HG03565 (cell line): ENCODE measurements around the gene WDFY1.
A peak's percentile ranks its signal among the peaks of the same experiment; 100 is the strongest.

Source experiments
- ATAC-seq: cut with Tn5 transposase; IDR thresholded peaks from one replicate; pipeline ENCODE4 v1.9.1; 2021; ENCODE audit warnings: mild to moderate bottlenecking, moderate library complexity; ENCODE audit not compliant: unreplicated experiment

WDFY1 gene, protein sequence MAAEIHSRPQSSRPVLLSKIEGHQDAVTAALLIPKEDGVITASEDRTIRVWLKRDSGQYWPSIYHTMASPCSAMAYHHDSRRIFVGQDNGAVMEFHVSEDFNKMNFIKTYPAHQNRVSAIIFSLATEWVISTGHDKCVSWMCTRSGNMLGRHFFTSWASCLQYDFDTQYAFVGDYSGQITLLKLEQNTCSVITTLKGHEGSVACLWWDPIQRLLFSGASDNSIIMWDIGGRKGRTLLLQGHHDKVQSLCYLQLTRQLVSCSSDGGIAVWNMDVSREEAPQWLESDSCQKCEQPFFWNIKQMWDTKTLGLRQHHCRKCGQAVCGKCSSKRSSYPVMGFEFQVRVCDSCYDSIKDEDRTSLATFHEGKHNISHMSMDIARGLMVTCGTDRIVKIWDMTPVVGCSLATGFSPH

DNA sequence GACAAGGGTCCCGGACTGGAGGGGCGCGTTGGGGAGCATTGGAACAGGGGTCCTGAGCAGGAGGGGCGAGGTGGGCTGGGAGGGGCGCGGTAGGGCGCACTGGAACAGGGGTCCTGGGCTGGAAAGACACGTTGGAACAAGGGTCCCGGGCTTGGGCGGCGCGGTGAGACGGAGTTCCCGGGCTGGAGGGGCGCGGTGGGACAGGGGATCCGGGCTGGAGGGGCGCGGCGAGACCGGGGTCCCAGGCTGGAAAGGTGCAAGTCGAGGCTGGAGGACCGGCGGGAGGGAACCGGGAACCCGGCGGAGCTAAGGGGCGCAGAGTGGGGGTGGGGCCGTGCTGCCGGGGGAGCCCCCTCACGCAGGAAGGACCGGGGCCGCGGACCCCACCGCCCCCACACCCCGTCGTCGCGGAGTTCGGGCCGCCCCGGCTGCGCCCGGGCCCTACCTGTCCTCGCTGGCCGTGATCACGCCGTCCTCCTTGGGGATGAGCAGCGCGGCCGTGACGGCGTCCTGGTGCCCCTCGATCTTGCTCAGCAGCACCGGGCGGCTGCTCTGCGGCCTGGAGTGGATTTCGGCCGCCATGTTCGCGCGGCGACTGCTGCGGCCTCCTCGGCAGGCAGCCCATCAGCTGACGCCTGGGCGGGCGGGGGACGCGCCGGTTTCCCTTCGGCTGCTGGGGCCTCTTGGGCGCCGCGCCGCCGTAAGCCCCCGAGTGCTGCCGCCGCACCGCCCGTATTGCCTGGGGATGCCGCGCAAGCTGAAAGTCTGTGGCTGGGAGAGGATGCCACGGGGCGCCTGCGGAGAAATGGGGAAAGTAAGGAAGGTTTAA is at the start of gene WDFY1:
Gene WDFY1, minus strand, starts transcription at position 633 of the 829 bp plus-strand sequence. Its CDS starts 51 bp downstream, at position 582.
- ATAC-seq = peak; percentile 62

DNA sequence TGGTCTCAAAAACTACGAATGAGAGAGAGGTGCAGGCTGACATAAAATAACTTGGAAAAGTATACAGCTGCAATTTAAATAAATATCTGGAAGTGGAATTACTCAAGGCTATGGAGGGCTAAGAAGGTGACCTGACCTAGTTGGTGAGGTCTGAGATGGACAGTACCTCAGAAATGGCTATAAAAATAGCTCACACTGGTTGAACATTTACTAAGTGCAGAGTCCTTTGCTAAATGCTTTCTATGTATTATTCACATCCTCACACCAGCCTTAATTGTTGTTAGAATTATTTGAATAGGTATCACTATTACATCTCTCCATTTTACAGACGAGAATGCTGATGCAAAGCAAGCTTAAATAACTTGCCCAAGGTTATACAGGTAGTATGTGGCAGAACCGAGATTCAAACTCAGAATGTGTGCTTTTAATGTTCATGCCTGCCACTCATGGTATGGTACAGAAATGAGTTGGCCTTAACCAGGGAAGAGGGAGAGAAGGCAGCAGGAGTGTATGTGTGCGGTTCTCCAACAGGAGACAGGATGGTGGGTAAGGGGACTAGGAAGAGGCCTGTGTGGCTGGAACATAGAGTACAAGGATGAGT is 49.5 kb upstream of the WDFY1 start:
- ATAC-seq = no peak

DNA sequence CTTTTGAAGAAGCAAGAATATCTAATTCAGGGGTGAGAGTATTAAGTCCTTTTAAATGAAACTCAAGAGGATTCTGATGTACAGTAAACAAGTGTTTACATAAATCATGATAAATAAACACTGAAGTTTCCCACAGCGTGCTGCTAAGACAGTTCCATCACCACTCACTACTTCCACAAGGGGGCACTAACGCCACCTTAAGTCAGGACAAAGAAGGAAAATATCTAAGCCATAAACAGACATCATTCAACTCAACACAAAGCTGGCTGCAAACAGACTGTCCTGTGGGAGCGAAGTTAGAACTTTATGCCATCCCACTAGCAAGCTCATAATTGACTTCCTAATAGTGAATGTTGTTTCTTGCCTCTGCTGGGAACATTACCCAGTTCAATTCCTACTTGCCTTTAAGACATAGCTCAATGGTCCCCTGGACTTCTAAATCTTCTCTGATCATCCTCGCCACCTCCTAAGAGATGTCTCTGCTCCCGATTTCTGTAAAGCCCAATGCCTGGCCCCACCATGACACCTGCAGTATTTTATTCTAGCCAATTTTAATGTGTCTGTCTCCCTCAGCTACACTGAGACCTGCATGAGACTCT is 48.6 kb upstream of the WDFY1 start:
- peak; percentile 83 for ATAC-seq

DNA sequence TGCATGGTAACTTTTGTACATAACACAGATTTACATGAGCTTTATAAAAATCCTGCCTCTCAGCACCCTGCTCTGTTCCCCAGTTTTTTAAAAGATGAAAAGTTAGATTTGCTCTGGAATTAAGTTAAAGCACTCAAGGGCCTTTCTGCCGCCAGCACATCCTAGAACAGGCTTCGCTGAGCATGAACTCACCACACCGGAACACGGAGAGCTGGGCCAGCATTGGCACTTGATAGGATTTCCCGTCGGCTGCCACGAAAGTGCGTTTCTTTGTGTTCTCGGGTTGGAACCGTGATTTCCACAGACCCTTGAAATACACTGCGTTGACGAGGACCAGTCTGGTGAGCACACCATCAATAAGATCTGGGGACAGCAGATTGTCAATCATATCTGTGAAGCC is 46.5 kb upstream of the WDFY1 start:
- ATAC-seq = no peak

DNA sequence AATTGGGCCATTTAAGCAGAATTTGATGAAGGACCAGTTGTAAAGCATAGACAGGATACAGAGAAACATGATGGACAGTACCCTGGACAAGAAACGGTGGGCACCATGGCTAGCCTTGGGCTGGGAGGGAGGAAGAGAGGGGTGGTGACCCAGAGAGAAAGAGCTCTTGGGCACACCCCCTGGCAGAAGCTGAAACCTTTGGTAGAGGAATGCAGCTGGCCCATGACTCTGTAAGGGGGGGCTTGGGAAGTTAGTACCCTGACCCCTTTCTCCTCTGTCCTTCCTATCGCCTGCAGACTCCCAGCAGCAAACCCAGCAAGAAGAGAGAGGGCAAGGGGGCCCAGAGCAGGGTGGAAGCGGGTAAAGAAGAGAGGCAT is 44.7 kb upstream of the WDFY1 start:
- no peak for ATAC-seq

DNA sequence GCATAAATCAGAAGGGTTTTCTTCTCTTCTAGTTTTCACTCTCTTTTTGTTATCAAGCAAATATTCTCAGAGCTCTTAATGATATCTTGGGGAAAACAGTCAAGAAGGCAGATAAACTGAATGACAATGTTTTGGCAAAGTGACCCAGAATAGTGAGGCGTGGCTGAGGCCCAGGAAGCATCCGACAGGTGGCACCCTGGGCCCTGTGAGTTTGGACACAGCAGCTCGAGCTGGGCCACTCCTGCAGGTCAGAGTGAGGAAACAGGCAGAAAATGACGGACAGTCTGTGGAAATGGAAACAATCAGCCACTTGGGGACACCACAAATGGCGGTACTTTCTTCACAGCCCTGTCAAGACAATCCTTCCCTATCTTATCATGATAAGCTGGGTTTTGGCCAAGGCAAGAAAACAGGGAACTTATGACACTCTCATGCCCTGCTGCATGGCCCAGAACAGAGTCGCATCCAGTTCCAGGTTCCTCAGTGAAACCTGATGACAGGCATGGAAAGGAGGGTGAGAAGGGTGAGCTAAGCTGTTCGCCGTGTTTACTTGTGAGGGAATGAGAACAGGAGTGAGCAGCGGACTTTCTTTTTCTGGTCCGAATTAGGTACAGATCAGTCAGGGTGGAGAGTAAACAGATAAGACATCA is 44.2 kb upstream of the WDFY1 start:
- ATAC-seq = no peak

DNA sequence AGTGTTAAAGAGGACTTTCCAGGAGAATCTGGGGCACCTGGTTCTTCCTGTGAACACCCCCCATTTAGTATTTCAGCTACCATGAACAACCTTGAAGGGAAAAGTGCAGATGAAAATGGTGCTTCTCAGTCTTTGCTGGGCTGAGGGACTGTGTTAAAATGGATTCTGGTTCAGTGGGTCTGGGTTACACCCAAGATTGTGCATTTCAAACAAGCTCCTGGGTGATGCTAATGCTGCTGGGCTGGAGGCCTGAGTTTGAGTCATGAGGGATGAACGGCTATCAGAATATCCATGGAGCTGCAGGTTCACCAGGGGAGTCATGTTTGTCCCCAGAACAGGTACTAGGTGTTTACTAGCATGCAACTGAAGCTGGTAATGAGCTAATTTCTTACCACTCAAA is 36.1 kb upstream of the WDFY1 start:
- ATAC-seq = no peak

DNA sequence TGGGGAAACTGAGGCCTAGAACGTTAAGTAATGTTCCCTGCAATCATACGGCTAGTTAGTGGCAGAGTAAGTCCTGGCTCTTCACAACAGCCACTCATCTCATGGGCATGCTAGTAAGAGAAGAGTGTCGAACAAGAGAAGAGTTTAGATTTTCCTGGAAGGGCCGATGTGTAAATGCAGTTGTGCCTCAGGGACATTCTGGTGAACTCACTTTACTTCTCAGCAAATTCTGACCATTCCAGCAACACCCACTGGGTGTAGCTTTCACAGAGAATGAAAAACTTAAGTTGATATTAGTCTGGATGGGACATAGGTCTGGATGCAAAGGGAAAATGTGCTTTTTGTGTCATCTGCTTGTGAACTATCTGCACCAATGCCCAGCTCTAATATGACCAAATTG is 35.7 kb upstream of the WDFY1 start:
- no peak for ATAC-seq

DNA sequence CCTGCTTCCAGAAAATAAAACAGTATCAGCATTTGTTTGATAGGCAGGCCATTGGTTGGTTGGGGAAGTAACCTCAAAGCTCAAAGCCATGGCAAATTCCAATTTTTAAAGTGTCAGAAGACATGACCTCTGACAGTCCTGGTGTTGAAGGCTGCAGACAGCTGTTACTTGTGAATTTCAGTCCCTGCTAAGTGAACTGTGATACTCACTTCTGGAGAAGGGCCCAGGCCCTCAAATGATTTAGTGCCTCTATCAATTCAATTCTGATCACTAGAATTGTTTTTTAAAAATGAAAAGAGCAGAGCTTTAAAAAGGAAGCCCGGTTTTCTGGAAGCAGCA is 35.2 kb upstream of the WDFY1 start:
- ATAC-seq = no peak

DNA sequence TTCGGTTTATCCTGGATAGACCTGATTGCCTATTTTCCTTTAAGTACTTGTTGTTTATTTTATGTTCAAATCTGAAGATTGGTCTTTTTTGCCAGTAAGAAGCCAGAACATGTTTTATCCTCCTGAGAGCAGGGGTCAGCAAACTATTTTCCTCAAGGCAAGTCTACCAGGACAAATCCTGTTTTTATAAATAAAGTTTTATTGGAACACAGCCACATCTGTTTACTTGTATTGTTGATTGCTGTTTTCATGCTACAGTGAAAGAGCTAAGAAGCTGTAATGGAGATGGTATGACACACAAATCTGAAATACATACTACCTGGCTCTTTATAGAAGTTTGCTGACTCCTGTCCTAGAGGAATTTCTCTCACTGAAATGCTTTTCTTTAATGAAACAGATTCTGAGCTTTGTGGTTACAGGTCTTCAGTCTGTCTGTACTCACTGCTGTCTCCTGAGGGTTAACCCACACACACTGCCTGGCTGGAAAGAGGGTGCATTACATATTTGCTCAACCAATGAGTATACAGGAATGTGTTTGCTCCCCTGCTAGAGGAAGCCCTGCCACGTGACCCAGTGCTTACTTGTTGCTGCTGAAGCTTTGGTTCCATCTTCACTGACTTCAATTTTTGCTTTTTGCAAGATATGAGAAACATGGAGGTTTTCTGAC is 34.7 kb upstream of the WDFY1 start:
- no peak for ATAC-seq

DNA sequence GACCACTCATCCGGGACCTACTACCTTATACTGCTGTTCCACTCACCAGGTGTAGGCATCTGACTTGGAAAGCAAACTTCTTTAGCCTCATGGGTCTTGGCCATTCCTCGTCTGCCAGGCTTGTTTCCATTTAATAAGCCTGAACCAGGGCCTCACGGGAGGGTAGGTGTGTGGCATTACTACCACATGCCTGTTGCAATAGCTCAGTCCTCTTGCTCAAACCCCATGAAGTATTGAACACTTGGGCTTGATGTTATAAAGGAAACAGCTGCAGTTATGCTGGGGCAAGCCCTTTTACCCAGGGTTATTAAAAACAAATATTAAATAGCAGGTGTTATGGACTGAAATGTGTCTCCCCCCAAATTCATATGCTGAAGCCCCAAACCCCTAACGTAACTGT is 33.3 kb upstream of the WDFY1 start:
- no peak for ATAC-seq

DNA sequence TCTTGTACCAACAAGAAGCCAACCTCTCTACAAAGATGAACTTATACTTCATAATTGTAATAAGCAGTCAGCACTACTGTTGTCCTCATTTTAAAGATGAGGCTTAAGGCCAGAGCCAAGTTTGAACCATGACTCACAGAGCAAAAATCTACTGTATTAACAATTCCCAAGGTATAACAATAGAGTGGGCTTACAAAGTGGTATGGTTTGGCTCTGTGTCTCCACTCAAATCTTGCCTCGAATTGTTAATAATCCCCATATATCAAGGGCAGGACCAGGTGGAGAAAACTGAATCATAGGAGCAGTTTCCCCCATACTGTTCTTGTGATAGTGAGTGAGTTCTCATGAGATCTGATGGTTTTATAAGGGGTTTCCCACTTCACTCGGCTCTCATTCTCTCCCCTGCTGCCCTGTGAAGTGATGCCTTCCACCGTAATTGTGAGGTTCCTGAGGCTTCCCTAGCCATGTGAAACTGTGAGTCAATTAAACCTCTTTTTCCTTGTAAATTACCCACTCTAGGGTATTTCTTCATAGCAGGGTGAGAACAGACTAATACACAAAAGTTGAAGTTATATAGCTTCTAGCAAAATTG is 31.6 kb upstream of the WDFY1 start:
- no peak for ATAC-seq

DNA sequence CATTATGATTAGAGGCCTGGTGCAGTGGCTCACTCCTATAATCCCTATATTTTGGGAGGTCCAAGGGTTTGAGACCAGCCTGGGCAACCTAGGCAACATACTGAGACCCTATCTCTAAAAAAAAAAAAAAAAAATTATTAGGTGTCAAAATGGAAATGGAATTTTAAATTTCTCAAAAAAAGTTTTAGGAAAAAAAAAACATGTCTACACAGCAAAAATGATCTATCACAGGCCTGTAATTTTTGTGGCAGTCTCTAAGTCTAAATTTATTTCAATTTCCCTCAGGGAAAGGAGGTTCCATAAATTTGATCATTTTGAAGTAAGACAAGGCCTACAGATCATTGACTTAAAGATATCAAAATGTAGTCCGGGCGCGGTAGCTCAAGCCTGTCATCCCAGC is 28.5 kb upstream of the WDFY1 start:
- ATAC-seq = no peak

DNA sequence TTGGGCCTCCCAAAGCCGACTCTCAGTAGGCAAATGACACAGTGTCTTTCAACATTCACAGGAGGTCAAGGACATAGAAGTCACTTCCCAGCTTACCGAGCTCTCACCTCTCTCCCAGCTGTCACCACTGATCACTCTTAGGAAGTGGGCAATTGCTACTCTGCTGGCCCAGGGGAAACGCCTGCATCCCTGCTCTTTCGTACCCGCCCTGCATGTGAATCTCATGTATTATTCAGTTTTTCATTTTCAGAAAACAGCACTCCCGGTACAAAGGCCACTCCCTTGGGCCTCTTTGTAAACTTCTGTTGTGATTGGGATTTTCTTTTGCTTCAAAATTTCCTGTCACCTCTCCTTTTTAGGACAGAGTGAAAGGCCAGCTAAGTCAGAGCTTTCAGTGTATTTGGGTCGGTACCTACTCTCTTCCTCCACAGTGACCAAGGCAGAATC is 27.5 kb upstream of the WDFY1 start:
- no peak for ATAC-seq

DNA sequence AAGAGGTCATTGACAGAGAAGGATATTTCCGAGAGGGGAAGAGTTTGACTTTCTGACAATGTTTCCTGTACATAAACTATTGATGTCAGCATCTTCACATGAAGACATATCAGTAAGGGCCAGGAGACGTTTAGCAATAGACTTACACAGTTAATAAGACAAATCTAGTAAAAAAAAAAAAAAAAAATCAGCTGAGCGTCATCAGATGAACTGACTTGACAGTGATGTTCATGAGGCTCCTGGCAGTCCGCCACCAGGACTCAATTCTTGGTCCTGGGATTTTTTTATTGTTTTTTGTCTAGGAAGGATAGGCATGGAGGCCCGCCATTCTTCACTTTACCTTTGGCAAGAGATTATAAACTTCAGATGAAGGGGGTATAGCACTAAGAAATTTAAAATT is 26.6 kb upstream of the WDFY1 start:
- no peak for ATAC-seq

DNA sequence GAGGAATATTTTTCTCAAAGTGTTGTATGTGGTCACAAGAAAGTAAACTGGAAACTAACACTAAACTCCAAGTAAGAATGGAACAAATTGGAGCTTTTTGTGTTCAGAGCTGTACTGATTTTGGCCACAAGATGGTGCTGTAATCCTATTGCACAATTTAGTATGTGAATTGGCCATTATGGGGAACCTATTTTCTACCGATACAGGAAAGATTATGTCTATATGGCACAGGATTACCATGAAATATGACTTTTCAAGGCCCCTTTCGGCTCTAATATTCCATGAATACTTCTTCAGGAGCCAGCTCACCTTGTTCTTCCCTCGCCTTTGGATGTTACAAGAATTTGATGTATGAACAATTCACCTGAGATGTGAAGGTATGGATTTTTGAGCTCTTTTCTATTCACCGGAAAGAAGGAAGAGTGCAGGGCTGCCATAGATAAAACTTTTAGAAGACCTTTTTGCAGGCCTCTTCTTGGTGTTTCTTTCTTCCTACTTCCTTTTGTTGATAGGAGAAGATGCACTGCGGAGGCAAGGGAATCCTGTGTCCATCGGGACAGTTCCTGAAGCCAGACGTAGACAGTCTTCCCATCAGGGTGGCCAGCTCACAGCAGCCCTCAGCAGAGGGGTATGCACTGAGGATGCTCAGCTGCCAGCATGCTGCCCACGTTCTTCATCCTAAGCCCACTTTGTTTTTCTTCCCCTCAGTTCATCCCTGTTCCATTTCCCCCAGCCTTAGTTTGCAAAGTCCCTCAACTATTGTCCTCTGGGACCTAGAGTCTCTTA is 25.4 kb upstream of the WDFY1 start:
- peak; percentile 69 for ATAC-seq

DNA sequence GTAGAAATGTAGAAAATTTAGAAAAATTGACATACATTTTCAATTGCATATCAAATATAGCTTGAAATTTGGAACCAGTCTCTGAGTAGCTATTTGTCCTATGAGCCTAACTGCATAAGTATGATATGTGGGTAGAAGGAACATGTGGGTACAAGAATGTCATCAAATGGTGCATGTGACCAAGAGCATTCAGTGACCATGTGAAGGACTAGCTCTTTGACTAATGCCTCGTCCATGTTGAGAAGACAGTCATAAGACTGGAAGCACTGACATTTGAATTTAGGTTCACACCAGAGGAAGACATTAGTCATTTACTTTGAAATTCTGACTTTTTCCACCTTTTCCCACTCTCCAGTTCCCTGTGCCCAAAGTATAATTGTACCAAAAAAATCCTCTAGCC is 24.7 kb upstream of the WDFY1 start:
- ATAC-seq = peak; percentile 24

DNA sequence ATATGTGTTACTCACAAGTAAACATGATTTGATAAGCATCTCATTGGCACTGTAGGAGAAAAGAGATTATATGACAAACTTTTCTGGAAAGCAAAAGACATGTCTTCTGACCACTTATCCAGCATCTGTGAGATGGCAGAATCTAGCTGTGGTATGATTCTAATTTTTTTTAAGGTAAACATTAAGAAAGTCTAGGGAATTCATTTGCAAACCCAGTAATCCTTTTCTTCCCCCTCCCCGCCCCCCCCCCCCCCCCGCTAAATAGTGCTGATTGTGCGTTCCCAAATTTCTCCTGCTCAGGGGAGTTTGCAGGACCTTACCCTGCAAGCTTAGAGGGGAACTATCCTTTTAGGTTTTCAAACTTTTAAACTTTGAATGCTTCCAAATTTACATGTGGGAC is 24.2 kb upstream of the WDFY1 start:
- ATAC-seq = no peak

DNA sequence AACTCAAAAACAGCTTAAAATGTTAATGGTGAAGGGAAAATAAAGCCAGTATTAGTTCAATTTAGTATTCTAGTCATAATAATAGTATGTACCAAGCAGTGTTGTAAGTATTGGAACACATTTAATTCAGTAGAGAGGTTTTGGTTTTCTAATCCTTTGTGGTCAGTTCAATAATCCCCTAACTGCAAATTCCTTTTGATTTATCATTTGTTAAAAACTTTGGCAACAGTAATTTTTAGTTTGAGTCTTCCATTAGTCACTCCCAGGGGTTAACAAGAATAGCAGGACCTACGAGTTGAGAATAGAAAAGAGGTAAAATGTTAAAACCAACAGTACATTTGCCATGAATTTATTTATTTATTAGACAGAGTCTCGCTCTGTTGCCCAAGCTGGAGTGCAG is 22.8 kb upstream of the WDFY1 start:
- ATAC-seq = no peak
